ENCODE data around the gene PRR23E.

PRR23E gene

DNA sequence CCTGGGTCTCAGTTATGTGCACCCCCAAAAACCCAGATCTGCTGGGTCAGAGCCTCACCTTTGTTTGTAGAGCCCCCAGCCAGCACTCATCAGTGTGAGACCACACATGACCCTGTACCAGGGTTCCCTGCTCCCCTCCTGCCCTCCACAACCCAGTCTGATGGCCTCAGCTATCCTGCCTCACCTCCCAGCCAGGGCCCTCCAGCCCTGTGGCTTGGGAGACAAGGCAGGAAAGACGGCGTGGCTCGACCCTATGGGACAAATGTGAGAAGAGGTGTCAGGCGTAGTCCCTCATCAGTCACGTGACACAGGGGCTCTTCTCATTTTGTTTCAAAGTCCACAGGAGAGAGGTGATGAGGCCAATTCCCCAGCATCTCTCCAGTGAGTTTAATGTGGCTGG lies 28.3 kb upstream of the PRR23E start:
- no peak overlapping the region for H3K27ac ChIP-seq
- TF ChIP-seq ZFX (IDR thresholded peaks at IDR 0.05; ENCODE audit: borderline replicate concordance): no peak
- TF ChIP-seq, protein P1, sequence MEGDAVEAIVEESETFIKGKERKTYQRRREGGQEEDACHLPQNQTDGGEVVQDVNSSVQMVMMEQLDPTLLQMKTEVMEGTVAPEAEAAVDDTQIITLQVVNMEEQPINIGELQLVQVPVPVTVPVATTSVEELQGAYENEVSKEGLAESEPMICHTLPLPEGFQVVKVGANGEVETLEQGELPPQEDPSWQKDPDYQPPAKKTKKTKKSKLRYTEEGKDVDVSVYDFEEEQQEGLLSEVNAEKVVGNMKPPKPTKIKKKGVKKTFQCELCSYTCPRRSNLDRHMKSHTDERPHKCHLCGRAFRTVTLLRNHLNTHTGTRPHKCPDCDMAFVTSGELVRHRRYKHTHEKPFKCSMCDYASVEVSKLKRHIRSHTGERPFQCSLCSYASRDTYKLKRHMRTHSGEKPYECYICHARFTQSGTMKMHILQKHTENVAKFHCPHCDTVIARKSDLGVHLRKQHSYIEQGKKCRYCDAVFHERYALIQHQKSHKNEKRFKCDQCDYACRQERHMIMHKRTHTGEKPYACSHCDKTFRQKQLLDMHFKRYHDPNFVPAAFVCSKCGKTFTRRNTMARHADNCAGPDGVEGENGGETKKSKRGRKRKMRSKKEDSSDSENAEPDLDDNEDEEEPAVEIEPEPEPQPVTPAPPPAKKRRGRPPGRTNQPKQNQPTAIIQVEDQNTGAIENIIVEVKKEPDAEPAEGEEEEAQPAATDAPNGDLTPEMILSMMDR (IDR thresholded peaks at IDR 0.05): no peak

GRCh38 chr3:127165036-127165435 lies 27.9 kb upstream of the PRR23E start:
- H3K27ac ChIP-seq: no peak overlapping the region
- no peak for TF ChIP-seq ZFX (IDR thresholded peaks at IDR 0.05; ENCODE audit: borderline replicate concordance)
- TF ChIP-seq, protein P1 (IDR thresholded peaks at IDR 0.05): no peak

GRCh38 chr3:127165694-127166485 lies 27.0 kb upstream of the PRR23E start:
- H3K27ac ChIP-seq: no peak overlapping the region
- TF ChIP-seq, protein P1 (IDR thresholded peaks at IDR 0.05): no peak
- TF ChIP-seq ZFX (IDR thresholded peaks at IDR 0.05; ENCODE audit: borderline replicate concordance): no peak

DNA sequence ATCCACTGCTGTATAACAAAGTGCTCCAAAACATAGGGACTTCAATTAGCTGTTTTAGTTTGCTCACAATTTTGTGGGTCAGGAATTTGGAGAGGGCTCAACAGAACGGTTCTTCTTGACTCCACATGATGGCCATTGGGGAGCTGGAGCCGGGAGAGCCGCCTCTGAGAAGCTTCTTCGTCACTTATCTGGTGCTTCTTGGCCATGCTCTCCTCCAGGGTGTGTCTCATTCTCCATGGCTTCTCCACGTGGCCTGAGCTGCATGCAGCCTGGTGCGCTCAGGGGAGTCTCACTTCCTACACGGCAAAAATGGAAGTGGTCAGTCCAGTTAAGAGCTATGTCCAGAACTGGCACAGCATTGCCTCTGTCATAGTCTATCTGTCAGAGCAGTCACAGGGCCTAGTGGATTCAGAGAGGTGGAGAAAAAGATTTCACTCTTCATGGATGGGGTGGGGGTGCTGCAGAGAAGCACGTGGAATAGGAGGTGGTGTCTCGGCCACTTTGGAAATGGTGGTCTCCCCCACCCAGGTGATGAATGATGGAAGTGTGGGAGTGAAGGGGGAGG lies 26.3 kb upstream of the PRR23E start:
- no peak for TF ChIP-seq ZFX (IDR thresholded peaks at IDR 0.05; ENCODE audit: borderline replicate concordance)
- TF ChIP-seq, protein P1 (IDR thresholded peaks at IDR 0.05): no peak
- H3K27ac ChIP-seq: no peak overlapping the region

DNA sequence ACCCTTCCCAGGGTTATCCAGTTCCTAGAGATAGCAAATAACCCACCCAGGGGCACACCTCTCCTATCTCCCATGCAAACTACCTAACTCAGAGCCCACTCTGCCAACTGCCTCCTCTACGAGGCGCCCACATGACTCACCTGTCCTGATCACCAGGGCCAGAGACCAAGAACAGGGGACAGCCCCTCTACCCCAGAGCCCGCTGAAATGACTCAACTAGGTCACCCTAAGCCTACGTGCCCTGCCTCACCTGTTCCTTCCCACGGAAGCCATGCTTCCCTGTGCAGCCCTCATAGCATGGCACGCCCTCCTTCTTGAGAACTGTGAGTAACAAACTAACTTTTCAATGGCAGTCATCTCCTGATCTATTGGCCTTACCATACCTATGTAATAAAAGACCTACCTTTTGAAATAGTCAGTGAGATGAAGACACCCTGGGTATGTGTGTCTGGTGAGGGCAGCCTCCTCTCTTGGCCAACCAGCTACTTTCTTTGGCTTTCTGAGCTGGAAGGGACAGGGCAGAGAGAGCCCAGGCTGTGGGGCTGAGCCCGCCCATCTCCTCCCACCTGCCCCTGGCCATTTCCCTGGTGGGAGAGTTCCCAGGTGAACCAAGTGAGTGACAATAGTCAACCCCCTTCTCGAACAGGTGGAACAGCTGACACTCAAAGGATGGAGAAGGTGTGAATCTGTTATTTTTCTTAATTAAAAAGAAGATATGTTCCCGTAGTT lies 25.5 kb upstream of the PRR23E start:
- TF ChIP-seq, protein P1 (IDR thresholded peaks at IDR 0.05): no peak
- TF ChIP-seq ZFX (IDR thresholded peaks at IDR 0.05; ENCODE audit: borderline replicate concordance): no peak

DNA sequence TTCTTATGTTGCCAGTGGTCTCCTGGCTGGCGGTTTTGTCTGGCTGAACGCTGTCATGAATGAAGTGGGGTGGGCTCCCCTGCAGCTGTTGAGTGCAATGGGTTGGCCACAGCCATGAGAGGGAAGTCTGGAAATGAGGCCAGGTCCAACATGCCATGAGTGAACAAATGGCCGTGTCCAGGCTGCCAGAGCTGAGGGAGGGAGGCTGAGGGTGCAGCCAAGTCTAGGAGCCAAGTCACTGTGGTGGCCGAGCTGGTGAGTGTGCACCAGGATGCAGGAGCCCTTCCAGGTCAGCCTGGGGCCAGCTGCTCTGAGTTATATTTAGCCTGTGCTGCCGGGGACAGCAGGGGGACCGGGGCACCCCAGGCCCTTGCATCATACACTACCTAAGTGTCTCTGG lies 24.7 kb upstream of the PRR23E start:
- no peak for TF ChIP-seq ZFX (IDR thresholded peaks at IDR 0.05; ENCODE audit: borderline replicate concordance)

More for the DNA sequence above, 25.5 kb upstream of the PRR23E start:
- no peak overlapping the region for H3K27ac ChIP-seq

DNA sequence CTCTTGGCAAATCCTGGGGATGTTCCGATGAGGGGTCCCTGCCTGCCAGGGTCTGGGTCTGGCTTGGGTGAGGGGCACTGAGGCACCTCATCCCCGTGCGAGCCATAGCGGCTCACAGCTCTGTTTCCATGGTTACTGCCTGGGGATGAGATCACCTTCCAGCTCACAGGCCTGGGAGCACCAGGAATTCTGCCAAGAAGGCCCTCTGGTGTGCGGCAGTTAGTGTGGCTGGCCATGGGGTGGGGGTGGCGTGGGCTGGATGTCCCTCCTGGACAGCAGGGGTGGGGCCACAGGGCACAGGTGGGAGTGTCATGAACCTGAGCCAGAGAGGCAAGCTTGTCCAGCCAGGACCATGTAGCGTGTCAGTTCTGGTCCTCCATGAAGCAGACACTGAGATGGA lies 22.1 kb upstream of the PRR23E start:
- no peak for TF ChIP-seq ZFX (IDR thresholded peaks at IDR 0.05; ENCODE audit: borderline replicate concordance)
- TF ChIP-seq, protein P1 (IDR thresholded peaks at IDR 0.05): no peak
- no peak overlapping the region for H3K27ac ChIP-seq

More for the DNA sequence above, 24.7 kb upstream of the PRR23E start:
- H3K27ac ChIP-seq: no peak overlapping the region

Measured in 22Rv1 (cell line).